Transverse colon (tissue), 4 donors: Measurements from ENCODE around the gene ANO1. TPM values are rescaled to one million over a fixed set of nuclear protein-coding genes. Genes with fewer than 3 reads are reported as not detected.

Experiments used
- DNase-seq: peaks from one replicate; pipeline ENCODE4 v3.0.0-alpha.2; 2019
- H3K27ac ChIP-seq, 4 donors: fragments of 200-600 bp; sonication (generic); 2 replicates each; pipeline ENCODE4 v1.5.1; 2016 to 2018; ENCODE audit warnings: inconsistent platforms in 4 of 4
- H3K27me3 ChIP-seq: fragments of 200-600 bp; sonication (generic); 2 replicates; pipeline ENCODE4 v1.5.1; 2017; ENCODE audit warnings: inconsistent platforms
- H3K36me3 ChIP-seq, 4 donors: fragments of 200-600 bp; sonication (generic); 2 replicates each; pipeline ENCODE4 v1.5.1; 2017 to 2019; ENCODE audit warnings: inconsistent platforms in 4 of 4
- H3K4me1 ChIP-seq, 4 donors: fragments of 200-600 bp; sonication (generic); 2 replicates each; pipeline ENCODE4 v1.5.1; 2017 to 2020; ENCODE audit warnings: inconsistent platforms in 4 of 4
- H3K4me3 ChIP-seq, 4 donors: fragments of 200-600 bp; sonication (generic); 1 replicate in 1 of 4; 2 replicates in 3 of 4; pipeline versions ENCODE4 v1.5.1 to v1.6.1; 2017 to 2019; ENCODE audit warnings: inconsistent platforms in 4 of 4
- H3K9me3 ChIP-seq, 2 donors: fragments of 200-600 bp; sonication (generic); 2 replicates each; pipeline ENCODE4 v1.5.1; 2017 to 2019; ENCODE audit warnings: inconsistent platforms in 2 of 2
- EP300 ChIP-seq: sonication (generic); formaldehyde crosslinking; IDR thresholded peaks from one replicate; pipeline ENCODE4 v1.6.1; 2017; ENCODE audit warnings: antibody characterized with exemption, low read depth
- POLR2A ChIP-seq: fragments of 450-650 bp; IDR thresholded peaks from one replicate; pipeline ENCODE4 v1.6.1; 2016; ENCODE audit warnings: antibody characterized with exemption, mild to moderate bottlenecking, moderate library complexity
- POLR2AphosphoS5 ChIP-seq, 3 donors: sonication (generic); formaldehyde crosslinking; IDR thresholded peaks; one replicate each; pipeline ENCODE4 v1.6.1; 2016; ENCODE audit warnings: antibody characterized with exemption in 3 of 3
- WGBS, 2 donors: methylation state at CpG; one replicate each; pipeline ENCODE4 v1.1.5; 2018; ENCODE audit warnings: low coverage in 1 of 2; 5-methylcytosine and 5-hydroxymethylcytosine counted together
- in situ Hi-C, 4 donors: fragments of 200-750 bp; cut with MboI; loops; one replicate each; pipeline versions ENCODE4 v1.15.0 to v1.15.1; 2017; ENCODE audit warnings: low sequenced_read_pairs in 3 of 4, low pct_ligation_motif_present in 1 of 4, low pct_unique_long_range_greater_than_20kb in 1 of 4
- intact Hi-C: fragments of 100-400 bp; cut with DNase I; formaldehyde crosslinking; loops from one replicate; pipeline ENCODE4 v1.15.1; 2023; ENCODE audit warnings: low total_unique reads
- total RNA-seq, 4 donors: library from RNA; depleted of rRNA; stranded (reverse); fragments of >200 nt; gene quantifications; one replicate each; pipeline ENCODE4 v1.1.0, GENCODE V29; 2016
- TF ChIP-seq, protein P1 (sequence below), 5 experiments: fragments of 200-600 bp in 3 of 5; fragments of 450-650 bp in 2 of 5; sonication (generic) in 3 of 5; IDR thresholded peaks; 1 replicate in 2 of 5; 2 replicates in 3 of 5; pipeline ENCODE4 v1.5.1; 2016 to 2017; ENCODE audit warnings: antibody characterized with exemption in 5 of 5, inconsistent platforms in 3 of 5, mild to moderate bottlenecking in 2 of 5, moderate library complexity in 1 of 5

Gene ANO1
- total RNA-seq, 4 donors from 2014 or later: 7.9 to 20.9 (median 11.3) TPM

DNA sequence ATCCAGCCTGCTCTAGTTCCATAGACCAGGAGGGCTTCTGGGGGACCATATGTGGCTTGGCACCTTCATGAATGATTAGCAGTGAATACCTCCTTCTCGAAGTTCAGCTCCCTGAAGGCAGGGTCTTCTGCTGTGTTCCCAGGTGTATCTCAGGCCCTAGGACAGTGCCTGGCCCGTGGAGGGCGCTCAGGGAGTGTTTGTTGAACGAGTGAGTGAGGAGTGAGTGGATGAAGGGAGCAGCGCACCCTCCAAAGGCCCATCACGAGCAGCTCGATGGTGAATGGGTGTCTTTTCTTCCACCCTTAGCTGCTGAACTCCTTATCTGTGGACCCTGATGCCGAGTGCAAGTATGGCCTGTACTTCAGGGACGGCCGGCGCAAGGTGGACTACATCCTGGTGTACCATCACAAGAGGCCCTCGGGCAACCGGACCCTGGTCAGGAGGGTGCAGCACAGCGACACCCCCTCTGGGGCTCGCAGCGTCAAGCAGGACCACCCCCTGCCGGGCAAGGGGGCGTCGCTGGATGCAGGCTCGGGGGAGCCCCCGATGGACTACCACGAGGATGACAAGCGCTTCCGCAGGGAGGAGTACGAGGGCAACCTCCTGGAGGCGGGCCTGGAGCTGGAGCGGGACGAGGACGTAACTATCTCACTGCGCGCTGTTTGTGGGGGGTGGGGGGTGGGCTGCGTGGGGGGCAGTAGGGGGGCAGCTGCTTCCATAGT, 9.5 kb downstream of the ANO1 start:
- no peak overlapping the region for H3K4me3 ChIP-seq
- intact Hi-C loops: no loop called here

DNA sequence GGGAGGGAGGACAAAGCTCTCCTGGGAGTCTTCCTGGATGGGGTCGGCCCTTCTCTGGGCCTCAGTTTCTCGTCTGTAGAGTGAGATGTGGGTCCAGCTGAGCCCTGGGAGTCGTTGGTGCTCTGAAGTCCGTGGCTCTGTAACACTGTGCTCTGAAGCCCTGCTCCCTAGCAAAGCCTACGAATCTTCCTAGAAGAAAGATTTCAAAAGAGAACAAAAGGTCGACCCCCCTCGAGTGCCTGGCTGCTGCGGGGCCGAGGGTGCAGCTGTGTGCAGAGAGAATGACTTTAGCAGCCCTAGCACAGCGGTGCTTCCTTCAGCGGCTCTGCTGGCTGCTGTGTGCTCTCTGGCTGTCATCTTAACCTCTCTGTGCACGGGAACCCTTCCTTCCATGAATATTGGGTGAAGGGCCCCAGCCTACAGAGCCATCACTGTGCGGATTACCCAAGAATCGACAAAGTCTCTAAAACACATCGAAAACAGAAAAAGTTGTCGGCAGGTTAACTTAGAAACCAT, 10.7 kb downstream of the ANO1 start:
- no peak for DNase-seq
- TF ChIP-seq POLR2A (no peak), POLR2AphosphoS5 (IDR thresholded peaks at IDR 0.05) (no peak), EP300 (no peak)
- TF ChIP-seq, protein P1, sequence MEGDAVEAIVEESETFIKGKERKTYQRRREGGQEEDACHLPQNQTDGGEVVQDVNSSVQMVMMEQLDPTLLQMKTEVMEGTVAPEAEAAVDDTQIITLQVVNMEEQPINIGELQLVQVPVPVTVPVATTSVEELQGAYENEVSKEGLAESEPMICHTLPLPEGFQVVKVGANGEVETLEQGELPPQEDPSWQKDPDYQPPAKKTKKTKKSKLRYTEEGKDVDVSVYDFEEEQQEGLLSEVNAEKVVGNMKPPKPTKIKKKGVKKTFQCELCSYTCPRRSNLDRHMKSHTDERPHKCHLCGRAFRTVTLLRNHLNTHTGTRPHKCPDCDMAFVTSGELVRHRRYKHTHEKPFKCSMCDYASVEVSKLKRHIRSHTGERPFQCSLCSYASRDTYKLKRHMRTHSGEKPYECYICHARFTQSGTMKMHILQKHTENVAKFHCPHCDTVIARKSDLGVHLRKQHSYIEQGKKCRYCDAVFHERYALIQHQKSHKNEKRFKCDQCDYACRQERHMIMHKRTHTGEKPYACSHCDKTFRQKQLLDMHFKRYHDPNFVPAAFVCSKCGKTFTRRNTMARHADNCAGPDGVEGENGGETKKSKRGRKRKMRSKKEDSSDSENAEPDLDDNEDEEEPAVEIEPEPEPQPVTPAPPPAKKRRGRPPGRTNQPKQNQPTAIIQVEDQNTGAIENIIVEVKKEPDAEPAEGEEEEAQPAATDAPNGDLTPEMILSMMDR (IDR thresholded peaks at IDR 0.05): no peak
- in situ Hi-C loops (no loop called here), intact Hi-C loops (no loop called here)
- Histone ChIP-seq H3K4me3 (no peak overlapping the region), H3K27me3 (peaks cover 2% of the 10 kb centered on the region), H3K36me3 (no peaks in the 10 kb centered on the region), H3K27ac (no peak overlapping the region), H3K9me3 (no peaks in the 10 kb centered on the region), H3K4me1 (peaks cover 0 to 5% (median 0%) of the 10 kb centered on the region in 4 donors)
- WGBS, 2 donors: 80 to 90% methylated on average over 2 to 16 of the region's 16 CpGs

More for the DNA sequence above, 9.5 kb downstream of the ANO1 start:
- peaks cover 2% of the 10 kb centered on the region for H3K27me3 ChIP-seq
- in situ Hi-C loops: no loop called here
- H3K27ac ChIP-seq: no peak overlapping the region
- no peak for TF ChIP-seq POLR2A
- no peaks in the 10 kb centered on the region for H3K36me3 ChIP-seq
- no peak for DNase-seq
- WGBS, 2 donors: 62 to 73% methylated on average over 6 to 30 of the region's 32 CpGs
- H3K4me1 ChIP-seq: peaks cover 0 to 5% (median 0%) of the 10 kb centered on the region in 4 donors
- H3K9me3 ChIP-seq: no peaks in the 10 kb centered on the region

DNA sequence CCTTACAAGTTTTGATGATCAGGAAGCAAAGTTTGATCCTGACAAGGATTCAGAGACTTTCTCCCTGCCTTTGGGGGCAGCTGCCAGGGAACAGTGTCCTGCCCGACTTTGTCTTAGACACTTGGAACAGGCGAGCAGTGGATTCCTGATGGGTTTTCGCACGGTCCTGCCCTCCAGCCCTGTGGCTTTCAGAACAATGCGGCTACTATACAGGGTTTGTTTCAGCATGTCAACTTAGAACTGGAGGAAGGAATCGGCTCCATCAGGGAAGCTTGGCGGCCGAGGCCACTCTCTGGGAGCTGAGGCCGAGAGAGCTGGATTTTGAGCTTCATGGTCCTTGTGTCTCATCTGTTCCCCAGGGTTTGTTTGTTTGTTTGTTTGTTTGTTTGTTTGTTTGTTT, 11.5 kb downstream of the ANO1 start:
- H3K9me3 ChIP-seq: no peaks in the 10 kb centered on the region
- in situ Hi-C loops (no loop called here), intact Hi-C loops (no loop called here)
- no peak for TF ChIP-seq POLR2AphosphoS5 (IDR thresholded peaks at IDR 0.05)
- TF ChIP-seq POLR2A: no peak
- TF ChIP-seq, protein P1 (IDR thresholded peaks at IDR 0.05): no peak
- no peak for TF ChIP-seq EP300
- WGBS, 2 donors: 66 to 69% methylated on average over 8 to 9 of the region's 9 CpGs
- H3K36me3 ChIP-seq: no peaks in the 10 kb centered on the region
- peaks cover 2% of the 10 kb centered on the region for H3K27me3 ChIP-seq
- H3K27ac ChIP-seq: no peak overlapping the region
- DNase-seq: no peak
- H3K4me1 ChIP-seq: peaks cover 0 to 5% (median 0%) of the 10 kb centered on the region in 4 donors
- no peak overlapping the region for H3K4me3 ChIP-seq

DNA sequence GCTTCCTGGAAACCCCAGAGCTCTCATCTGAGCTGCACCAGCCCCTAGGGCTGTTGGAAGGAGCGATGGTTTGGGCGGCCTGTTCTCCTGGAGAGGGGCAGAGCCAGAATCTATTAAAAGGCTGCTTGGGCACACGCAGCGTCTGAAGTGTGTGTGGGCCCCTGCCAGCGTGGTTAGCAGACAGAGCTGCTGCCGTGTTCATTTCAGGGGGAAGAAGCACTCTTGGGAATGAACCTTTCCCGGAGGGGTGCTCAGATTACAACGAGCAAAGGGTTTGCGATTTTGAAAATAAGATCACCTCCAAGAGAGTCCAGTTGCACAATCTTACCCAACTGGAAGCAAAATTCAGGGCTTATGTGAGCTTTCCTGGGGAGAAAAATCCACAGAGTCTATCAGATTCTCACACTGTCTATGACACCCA, 12.9 kb downstream of the ANO1 start:
- no peak for DNase-seq
- Histone ChIP-seq H3K4me3 (no peak overlapping the region), H3K36me3 (no peaks in the 10 kb centered on the region), H3K27ac (peak overlapping the region in 1 of 4 donors; percentile 17), H3K27me3 (no peaks in the 10 kb centered on the region), H3K9me3 (no peaks in the 10 kb centered on the region), H3K4me1 (peaks cover 0 to 5% (median 0%) of the 10 kb centered on the region in 4 donors)
- intact Hi-C loops (no loop called here), in situ Hi-C loops (no loop called here)
- 55% methylated on average over 9 of the region's 9 CpGs; no CpG with 5 or more reads in 1 of the 2 donors for WGBS, 2 donors
- TF ChIP-seq, protein P1 (IDR thresholded peaks at IDR 0.05): no peak
- no peak for TF ChIP-seq POLR2A
- peak in 1 of 3 donors; percentile 13 for TF ChIP-seq POLR2AphosphoS5 (IDR thresholded peaks at IDR 0.05)
